Natural killer cell (primary cell): ENCODE data around the gene QARS1. TPM values are rescaled to one million over a fixed set of nuclear protein-coding genes. Genes with fewer than 3 reads are reported as not detected.

Source experiments
- ATAC-seq, 3 donors: fragments of 150-1000 bp in 2 of 3; fragments of 200-7000 bp in 1 of 3; cut with Tn5 transposase; 1 replicate in 1 of 3; 2 replicates in 2 of 3; pipeline ENCODE4 v1.10.0; 2021; ENCODE audit warnings: mild to moderate bottlenecking in 2 of 3, moderate library complexity in 2 of 3
- DNase-seq, 2 donors: peaks; one replicate each; pipeline versions ENCODE4 v3.0.0 to v3.0.0-alpha.2; 2013 to 2021; ENCODE audit warnings: mixed read lengths in 1 of 2
- H3K27ac ChIP-seq: one replicate; pipeline ENCODE4 v1.5.1; 2013; ENCODE audit warnings: mild to moderate bottlenecking, low read length
- H3K27me3 ChIP-seq: one replicate; pipeline ENCODE4 v1.6.1; 2013; ENCODE audit warnings: low read length; ENCODE audit not compliant: control insufficient read depth, insufficient read depth
- H3K36me3 ChIP-seq: one replicate; pipeline ENCODE4 v1.6.1; 2013; ENCODE audit warnings: low read length; ENCODE audit not compliant: control insufficient read depth, insufficient read depth
- H3K4me1 ChIP-seq: one replicate; pipeline ENCODE4 v1.6.1; 2013; ENCODE audit warnings: low read length; ENCODE audit not compliant: control insufficient read depth, insufficient read depth
- H3K4me3 ChIP-seq: one replicate; pipeline ENCODE4 v1.5.1; 2013; ENCODE audit warnings: low read length
- H3K9me3 ChIP-seq: one replicate; pipeline ENCODE4 v1.6.1; 2013; ENCODE audit warnings: low read length; ENCODE audit not compliant: control insufficient read depth, insufficient read depth
- H3K27ac Mint-ChIP-seq, 2 donors: one replicate each; pipeline ENCODE4 v1.8.0; 2022; ENCODE audit warnings: mild to moderate bottlenecking in 2 of 2, mixed read lengths in 2 of 2, moderate library complexity in 1 of 2
- H3K27me3 Mint-ChIP-seq, 2 donors: one replicate each; pipeline ENCODE4 v1.8.0; 2022; ENCODE audit warnings: low read depth in 2 of 2, mixed read lengths in 2 of 2
- H3K36me3 Mint-ChIP-seq: one replicate; pipeline ENCODE4 v1.8.0; 2022; ENCODE audit warnings: mixed read lengths
- H3K4me1 Mint-ChIP-seq, 2 donors: one replicate each; pipeline ENCODE4 v1.8.0; 2022; ENCODE audit warnings: mixed read lengths in 2 of 2
- H3K4me3 Mint-ChIP-seq: one replicate; pipeline ENCODE4 v1.8.0; 2022; ENCODE audit warnings: mild to moderate bottlenecking, moderate library complexity, mixed read lengths
- H3K9me3 Mint-ChIP-seq, 2 donors: one replicate each; pipeline ENCODE4 v1.8.0; 2022; ENCODE audit warnings: mixed read lengths in 2 of 2
- WGBS: methylation state at CpG from one replicate; pipeline ENCODE4 v1.1.7; 2013; ENCODE audit warnings: missing lambda C conversion rate; ENCODE audit not compliant: insufficient coverage; 5-methylcytosine and 5-hydroxymethylcytosine counted together
- intact Hi-C: fragments of 100-400 bp; cut with micrococcal nuclease; formaldehyde crosslinking; loops from one replicate; pipeline ENCODE4 v1.14.2; 2022
- total RNA-seq, 4 donors: library from RNA; stranded (reverse); fragments of 120-200 nt in 1 of 4; gene quantifications; one replicate each; pipeline versions ENCODE4 v1.2.3 to v1.2.4, GENCODE V29; 2013 to 2022
- TF ChIP-seq, protein P1 (sequence below): fragments of 200-600 bp; IDR thresholded peaks from one replicate; pipeline ENCODE4 v1.8.0; 2022; ENCODE audit warnings: antibody characterized with exemption

Gene QARS1
- total RNA-seq, 3 donors from 2014 or later (not counting 1 experiment from before 2014, with no cell fraction given), result 250 to 280 (median 258) TPM

DNA sequence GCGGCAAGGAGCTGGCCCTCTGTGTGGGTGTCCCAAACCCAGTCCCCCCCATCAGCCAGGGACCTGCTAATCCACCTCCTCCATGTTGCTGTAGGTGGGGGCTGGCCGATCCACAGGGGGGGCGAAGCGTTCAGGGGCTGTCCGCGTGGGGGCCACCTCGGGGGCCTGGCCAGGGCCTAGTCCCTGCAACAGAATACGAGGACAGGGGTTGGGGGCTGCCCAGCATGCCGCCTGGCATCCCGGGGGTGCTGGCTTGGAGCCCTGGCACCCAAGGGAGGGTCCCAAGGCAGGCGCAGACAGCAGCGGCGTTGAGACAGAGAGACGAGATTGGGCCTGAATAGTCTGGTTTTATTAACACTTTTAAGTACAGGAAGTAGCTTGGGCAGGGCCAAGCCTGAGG lies 3.8 kb upstream of the QARS1 start:
- Mint-ChIP-seq H3K36me3 (no peaks in the 10 kb centered on the region), H3K9me3 (no peaks in the 10 kb centered on the region), H3K4me1 (peaks cover 25 to 32% of the 10 kb centered on the region in 2 donors), H3K27ac (no peak overlapping the region), H3K27me3 (no peaks in the 10 kb centered on the region), H3K4me3 (no peak overlapping the region)
- Histone ChIP-seq H3K4me3 (no peak overlapping the region), H3K9me3 (no peaks in the 10 kb centered on the region), H3K36me3 (peaks cover 42% of the 10 kb centered on the region), H3K27ac (no peak overlapping the region), H3K4me1 (peaks cover 16% of the 10 kb centered on the region), H3K27me3 (no peaks in the 10 kb centered on the region)
- ATAC-seq (no peak), DNase-seq (no peak)
- WGBS, result 90% methylated on average over 13 of the region's 14 CpGs
- TF ChIP-seq, protein P1, sequence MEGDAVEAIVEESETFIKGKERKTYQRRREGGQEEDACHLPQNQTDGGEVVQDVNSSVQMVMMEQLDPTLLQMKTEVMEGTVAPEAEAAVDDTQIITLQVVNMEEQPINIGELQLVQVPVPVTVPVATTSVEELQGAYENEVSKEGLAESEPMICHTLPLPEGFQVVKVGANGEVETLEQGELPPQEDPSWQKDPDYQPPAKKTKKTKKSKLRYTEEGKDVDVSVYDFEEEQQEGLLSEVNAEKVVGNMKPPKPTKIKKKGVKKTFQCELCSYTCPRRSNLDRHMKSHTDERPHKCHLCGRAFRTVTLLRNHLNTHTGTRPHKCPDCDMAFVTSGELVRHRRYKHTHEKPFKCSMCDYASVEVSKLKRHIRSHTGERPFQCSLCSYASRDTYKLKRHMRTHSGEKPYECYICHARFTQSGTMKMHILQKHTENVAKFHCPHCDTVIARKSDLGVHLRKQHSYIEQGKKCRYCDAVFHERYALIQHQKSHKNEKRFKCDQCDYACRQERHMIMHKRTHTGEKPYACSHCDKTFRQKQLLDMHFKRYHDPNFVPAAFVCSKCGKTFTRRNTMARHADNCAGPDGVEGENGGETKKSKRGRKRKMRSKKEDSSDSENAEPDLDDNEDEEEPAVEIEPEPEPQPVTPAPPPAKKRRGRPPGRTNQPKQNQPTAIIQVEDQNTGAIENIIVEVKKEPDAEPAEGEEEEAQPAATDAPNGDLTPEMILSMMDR, result no peak
- intact Hi-C loops, result no loop called here

DNA sequence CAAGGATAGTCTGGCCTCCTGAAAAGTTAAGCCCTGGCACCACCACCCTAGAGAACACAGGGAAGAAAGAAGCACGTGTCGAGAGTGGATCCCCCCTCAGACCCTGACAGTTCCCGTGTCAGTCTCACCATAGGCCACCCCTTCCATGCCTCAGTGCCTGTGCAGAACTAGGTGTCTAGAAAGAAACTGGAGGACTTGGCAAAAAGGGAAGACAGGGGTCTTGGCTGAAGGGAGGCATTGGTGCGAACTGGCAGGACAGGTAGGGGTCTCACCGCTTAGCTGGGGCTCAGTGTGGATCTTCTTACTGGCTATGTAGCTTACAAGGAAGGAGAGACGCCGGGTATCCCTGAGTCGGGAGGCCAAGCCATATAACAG lies 518 bp downstream of the QARS1 start:
- peak overlapping the region; percentile 73 for H3K27ac ChIP-seq
- H3K4me1 ChIP-seq, result peaks cover 19% of the 10 kb centered on the region
- WGBS, result under 1% methylated on average over 7 of the region's 8 CpGs
- Mint-ChIP-seq H3K27me3 (no peaks in the 10 kb centered on the region), H3K4me1 (peaks cover 30 to 35% of the 10 kb centered on the region in 2 donors), H3K36me3 (no peaks in the 10 kb centered on the region), H3K9me3 (no peaks in the 10 kb centered on the region), H3K4me3 (peak overlapping the region; percentile 99), H3K27ac (peak overlapping the region; percentile 95 to 99)
- no peak for ATAC-seq
- H3K27me3 ChIP-seq, result no peaks in the 10 kb centered on the region
- H3K9me3 ChIP-seq, result no peaks in the 10 kb centered on the region
- TF ChIP-seq, protein P1, result no peak
- peaks cover 36% of the 10 kb centered on the region for H3K36me3 ChIP-seq
- H3K4me3 ChIP-seq, result peak overlapping the region; percentile 92
- intact Hi-C loops, result loop anchor here (1.0 kb wide), 2 partner anchors 10 to 16 kb away; partner anchors contain the start of genes QRICH1 and USP19
- no peak for DNase-seq

DNA sequence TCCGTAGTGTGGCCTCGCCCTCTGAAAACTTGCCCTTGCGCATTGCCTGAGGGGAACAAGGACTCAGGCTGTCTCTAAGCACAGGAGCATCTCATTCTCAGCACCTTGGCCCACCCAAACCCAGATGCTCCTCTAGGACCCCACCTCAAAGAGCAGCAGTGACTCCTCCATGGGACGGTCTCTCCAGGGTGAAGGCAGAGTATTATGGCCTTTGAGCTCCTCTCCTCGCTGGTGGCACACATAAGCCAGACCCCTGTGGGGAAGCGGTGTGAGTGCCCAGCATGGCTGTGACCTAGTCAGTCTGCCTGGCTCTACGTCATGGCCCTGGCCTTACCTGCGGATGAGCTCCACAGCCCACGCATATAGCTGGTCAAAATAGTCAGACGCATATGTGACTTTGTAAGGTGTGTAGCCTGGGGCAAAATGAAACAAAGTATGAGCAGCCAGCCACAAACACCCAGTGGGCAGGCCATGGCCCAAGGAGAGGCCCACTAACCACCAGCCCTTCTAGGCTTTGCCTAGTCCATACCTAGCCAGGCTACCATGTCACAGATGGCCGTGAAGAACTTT lies 4.4 kb downstream of the QARS1 start:
- ATAC-seq (no peak), DNase-seq (no peak)
- Mint-ChIP-seq H3K27ac (no peak overlapping the region), H3K36me3 (no peaks in the 10 kb centered on the region), H3K27me3 (no peaks in the 10 kb centered on the region), H3K9me3 (no peaks in the 10 kb centered on the region), H3K4me3 (no peak overlapping the region), H3K4me1 (peaks cover 23 to 26% of the 10 kb centered on the region in 2 donors)
- Histone ChIP-seq H3K9me3 (no peaks in the 10 kb centered on the region), H3K4me3 (no peak overlapping the region), H3K4me1 (peaks cover 18% of the 10 kb centered on the region), H3K27me3 (no peaks in the 10 kb centered on the region), H3K36me3 (peaks cover 49% of the 10 kb centered on the region), H3K27ac (no peak overlapping the region)
- intact Hi-C loops, result no loop called here
- TF ChIP-seq, protein P1, result no peak
- WGBS, result 99% methylated on average over 11 of the region's 11 CpGs
